ENCODE data around the gene ZNF780A. TPM values are rescaled to one million over a fixed set of nuclear protein-coding genes. Genes with fewer than 3 reads are reported as not detected.

The ZNF780A gene
- total RNA-seq, 4 donors from 2014 or later: 9.6 to 15.7 (median 13.0) TPM

DNA sequence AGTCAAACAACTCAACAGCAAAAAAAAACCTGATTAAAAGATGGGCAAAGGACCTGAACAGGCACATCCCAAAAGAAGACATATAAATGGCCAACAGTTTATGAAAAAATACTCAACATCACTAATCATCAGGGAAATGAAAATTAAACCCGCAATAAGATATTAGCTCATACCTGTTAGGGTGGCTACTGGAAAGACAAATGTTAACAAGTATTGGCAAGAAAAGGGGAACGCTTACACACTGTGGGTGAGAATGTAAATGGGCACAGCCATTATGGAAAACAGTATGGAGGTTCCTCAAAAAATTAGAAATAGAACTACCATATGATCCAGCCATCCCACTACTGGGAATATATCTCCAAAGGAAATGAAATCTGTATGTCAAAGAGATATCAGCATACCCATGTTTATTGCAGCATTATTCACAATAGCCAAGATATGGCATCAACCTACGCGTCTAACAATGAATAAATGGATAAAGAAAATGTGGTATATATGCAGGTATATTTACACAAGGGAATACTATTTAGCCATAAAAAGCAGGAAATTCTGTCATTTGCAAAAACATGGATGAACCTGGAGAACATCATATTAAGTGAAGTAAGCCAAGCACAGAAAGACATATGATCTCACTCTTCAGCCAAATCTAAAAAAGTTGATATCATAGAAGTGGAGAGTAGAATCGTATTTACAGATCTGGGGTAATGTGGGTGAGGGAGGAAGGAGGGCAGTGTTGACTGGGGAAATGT, 2.3 kb downstream of the ZNF780A start:
- no peak for DNase-seq (ENCODE audit: low spot score in 2 of 2)
- peaks cover 0 to 28% (median 0%) of the 10 kb centered on the region in 3 donors for H3K36me3 ChIP-seq
- TF ChIP-seq EP300 (IDR thresholded peaks at IDR 0.05) (no peak), CTCF (IDR thresholded peaks at IDR 0.05) (no peak), POLR2A (IDR thresholded peaks at IDR 0.05) (no peak)
- WGBS, 2 donors: 74 to 88% methylated on average over 5 of the region's 5 CpGs
- H3K4me1 ChIP-seq: peaks cover 0 to 18% (median 4%) of the 10 kb centered on the region in 4 donors
- H3K9me3 ChIP-seq: no peaks in the 10 kb centered on the region
- H3K4me3 ChIP-seq: no peak overlapping the region
- H3K27ac ChIP-seq: no peak overlapping the region
- H3K27me3 ChIP-seq: no peaks in the 10 kb centered on the region

DNA sequence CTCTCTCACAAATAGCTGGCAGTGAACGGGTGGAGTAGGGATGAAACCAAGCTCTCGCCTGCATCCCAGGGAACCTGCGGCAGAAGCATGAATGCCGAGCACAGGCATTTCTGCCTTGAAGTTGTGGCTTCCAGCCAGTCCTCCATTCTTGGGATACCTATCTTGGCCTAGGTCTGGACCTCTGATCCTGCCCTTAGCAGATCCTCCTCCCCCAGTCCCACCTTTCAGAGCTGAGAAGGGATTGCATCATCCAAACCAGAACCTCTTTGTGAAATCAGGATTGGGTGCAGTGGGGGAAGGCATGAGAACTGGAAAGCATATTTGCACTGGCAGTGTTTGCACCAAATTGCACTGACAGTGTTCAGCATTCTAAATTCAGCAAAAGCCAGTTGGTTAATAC, 5.8 kb downstream of the ZNF780A start:
- H3K4me1 ChIP-seq: peaks cover 0 to 12% (median 4%) of the 10 kb centered on the region in 4 donors
- 62 to 67% methylated on average over 4 of the region's 4 CpGs for WGBS, 2 donors
- H3K27me3 ChIP-seq: no peaks in the 10 kb centered on the region
- H3K36me3 ChIP-seq: peaks cover 0 to 63% (median 18%) of the 10 kb centered on the region in 3 donors
- H3K27ac ChIP-seq: no peak overlapping the region
- peaks cover 0 to 13% (median 2%) of the 10 kb centered on the region in 4 donors for H3K9me3 ChIP-seq
- H3K4me3 ChIP-seq: no peak overlapping the region
- TF ChIP-seq EP300 (IDR thresholded peaks at IDR 0.05) (no peak), POLR2A (IDR thresholded peaks at IDR 0.05) (no peak)
- no peak for DNase-seq (ENCODE audit: low spot score in 2 of 2)

GRCh38 chr19:40081411-40081810, 9.3 kb downstream of the ZNF780A start:
- no peak for TF ChIP-seq POLR2A (IDR thresholded peaks at IDR 0.05)
- no peak for TF ChIP-seq EP300 (IDR thresholded peaks at IDR 0.05)
- no peak for TF ChIP-seq CTCF (IDR thresholded peaks at IDR 0.05)
- Histone ChIP-seq H3K36me3 (peaks cover 0 to 94% (median 36%) of the 10 kb centered on the region in 3 donors), H3K4me3 (no peak overlapping the region), H3K27me3 (no peaks in the 10 kb centered on the region), H3K27ac (no peak overlapping the region), H3K4me1 (no peaks in the 10 kb centered on the region), H3K9me3 (peaks cover 0 to 39% (median 12%) of the 10 kb centered on the region in 4 donors)
- no peak for DNase-seq (ENCODE audit: low spot score in 2 of 2)
- WGBS, 2 donors: 97 to 100% methylated on average over 1 of the region's 1 CpG

DNA sequence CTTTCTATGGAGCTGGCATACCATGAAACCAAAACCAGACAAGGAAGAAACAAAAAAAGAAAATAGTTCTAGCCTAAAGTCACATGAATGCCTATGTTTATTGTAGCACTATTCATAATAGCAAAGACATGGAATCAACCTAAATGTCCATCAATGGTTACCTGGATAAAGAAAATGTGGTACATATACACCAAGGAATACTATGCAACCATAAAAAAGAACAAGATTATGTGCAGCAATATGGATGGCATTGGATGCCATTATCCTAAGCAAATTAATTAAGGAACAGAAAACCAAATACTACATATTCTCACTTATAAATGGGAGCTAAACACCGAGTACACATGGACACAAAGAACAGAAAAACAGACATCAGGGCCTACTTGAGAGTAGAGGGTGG, 10.5 kb downstream of the ZNF780A start:
- peaks cover 0 to 48% (median 12%) of the 10 kb centered on the region in 4 donors for H3K9me3 ChIP-seq
- peaks cover 0 to 100% (median 44%) of the 10 kb centered on the region in 3 donors for H3K36me3 ChIP-seq

DNA sequence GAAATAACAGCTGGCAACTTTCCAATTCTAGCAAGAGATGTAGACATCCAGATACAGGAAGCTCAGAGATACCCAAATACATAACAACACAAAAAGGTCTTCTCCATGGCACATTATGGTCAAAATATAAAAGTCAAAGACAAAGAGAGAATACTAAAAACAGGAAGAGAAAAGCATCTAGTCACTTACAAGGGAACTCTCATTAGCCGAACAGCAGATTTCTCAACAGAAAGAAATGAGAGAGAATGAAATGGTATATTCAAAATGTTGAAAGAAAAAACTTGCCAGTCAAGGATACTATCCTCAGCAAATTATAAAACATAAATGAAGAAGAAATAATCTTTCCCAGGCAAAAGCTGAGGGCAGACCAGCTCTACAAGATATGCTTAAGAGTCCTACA, 12.4 kb downstream of the ZNF780A start:
- peaks cover 0 to 67% (median 17%) of the 10 kb centered on the region in 4 donors for H3K9me3 ChIP-seq
- 88 to 100% methylated on average over 1 of the region's 1 CpG for WGBS, 2 donors
- H3K27ac ChIP-seq: no peak overlapping the region
- peaks cover 5 to 100% (median 54%) of the 10 kb centered on the region in 3 donors for H3K36me3 ChIP-seq
- no peaks in the 10 kb centered on the region for H3K27me3 ChIP-seq
- no peak for DNase-seq (ENCODE audit: low spot score in 2 of 2)
- H3K4me3 ChIP-seq: no peak overlapping the region
- H3K4me1 ChIP-seq: no peaks in the 10 kb centered on the region
- no peak for TF ChIP-seq CTCF (IDR thresholded peaks at IDR 0.05)
- TF ChIP-seq POLR2A (IDR thresholded peaks at IDR 0.05): no peak
- TF ChIP-seq EP300 (IDR thresholded peaks at IDR 0.05): no peak

More for the DNA sequence above, 10.5 kb downstream of the ZNF780A start:
- no peak for DNase-seq (ENCODE audit: low spot score in 2 of 2)
- H3K4me1 ChIP-seq: no peaks in the 10 kb centered on the region
- WGBS, 2 donors: 96 to 97% methylated on average over 1 of the region's 1 CpG
- no peak overlapping the region for H3K27ac ChIP-seq
- H3K4me3 ChIP-seq: no peak overlapping the region
- TF ChIP-seq EP300 (IDR thresholded peaks at IDR 0.05) (no peak), POLR2A (IDR thresholded peaks at IDR 0.05) (no peak), CTCF (IDR thresholded peaks at IDR 0.05) (no peak)
- H3K27me3 ChIP-seq: no peaks in the 10 kb centered on the region

Measured in tibial nerve (tissue), 4 donors.